IPS-NIHi11 (cell line): ENCODE data around the gene ELFN1.

Experiments used
- DNase-seq: peaks from one replicate; pipeline ENCODE4 v3.0.0; 2012; ENCODE audit warnings: mixed read lengths, low spot score

The ELFN1 gene

GRCh38 chr7:1669954-1670893, at the start of gene ELFN1:
Gene ELFN1 (plus strand): TSS chr7:1670277. CDS start chr7:1744597, 74,320 bp downstream.
- DNase-seq, result peak; percentile 88

- DNase-seq, result no peak
These were observed 49.2 kb upstream of the ELFN1 start for GRCh38 chr7:1620835-1621234.

- DNase-seq, result no peak
These were observed 48.4 kb upstream of the ELFN1 start for GRCh38 chr7:1621718-1622117.

- DNase-seq, result no peak
These were observed 47.6 kb upstream of the ELFN1 start for GRCh38 chr7:1622441-1622840.

GRCh38 chr7:1623810-1624209, 46.3 kb upstream of the ELFN1 start:
- no peak for DNase-seq

GRCh38 chr7:1624999-1625927, 44.8 kb upstream of the ELFN1 start:
- no peak for DNase-seq

GRCh38 chr7:1626769-1627168, 43.3 kb upstream of the ELFN1 start:
- DNase-seq, result no peak

- DNase-seq, result no peak
These were observed 39.3 kb upstream of the ELFN1 start for GRCh38 chr7:1630700-1631336.

- no peak for DNase-seq
These were observed 38.4 kb upstream of the ELFN1 start for GRCh38 chr7:1631678-1632077.

- DNase-seq, result no peak
These were observed 37.6 kb upstream of the ELFN1 start for GRCh38 chr7:1632506-1632905.

- DNase-seq, result no peak
These were observed 36.9 kb upstream of the ELFN1 start for GRCh38 chr7:1632916-1633785.

GRCh38 chr7:1635401-1635800, 34.7 kb upstream of the ELFN1 start:
- DNase-seq, result no peak

- no peak for DNase-seq
These were observed 32.9 kb upstream of the ELFN1 start for GRCh38 chr7:1637155-1637554.

GRCh38 chr7:1638215-1638661, 31.8 kb upstream of the ELFN1 start:
- peak; percentile 63 for DNase-seq

- DNase-seq, result no peak
These were observed 31.0 kb upstream of the ELFN1 start for GRCh38 chr7:1639071-1639470.

GRCh38 chr7:1639532-1640175, 30.4 kb upstream of the ELFN1 start:
- no peak for DNase-seq

GRCh38 chr7:1640376-1641172, 29.5 kb upstream of the ELFN1 start:
- peak; percentile 57 for DNase-seq

GRCh38 chr7:1641173-1641572, 28.9 kb upstream of the ELFN1 start:
- no peak for DNase-seq

- DNase-seq, result no peak
These were observed 28.3 kb upstream of the ELFN1 start for GRCh38 chr7:1641661-1642260.
